ENCODE measurements around the gene TFAM.
"Not testable (repeated sequence)": the region's sequence is repeated elsewhere in the genome, so short reads cannot be mapped to it uniquely, and the experiment has no call there.

Gene TFAM

GRCh38 chr10:58415757-58416156 lies 30.5 kb downstream of the TFAM start:
- H3K4me1 ChIP-seq = no peaks in the 10 kb centered on the region
- TF ChIP-seq CTCF (IDR thresholded peaks at IDR 0.05) = no peak
- H3K4me3 ChIP-seq (ENCODE audit: low read depth, low read length) = no peak overlapping the region
- H3K4me2 ChIP-seq (ENCODE audit: low read length) = no peak overlapping the region
- H3K9ac ChIP-seq = no peak overlapping the region
- H3K79me2 ChIP-seq = no peaks in the 10 kb centered on the region
- no peaks in the 10 kb centered on the region for H3K36me3 ChIP-seq (ENCODE audit: control insufficient read depth, insufficient read depth, low read length)
- H3K9me3 ChIP-seq (ENCODE audit: control insufficient read depth, low read length) = no peaks in the 10 kb centered on the region
- no peaks in the 10 kb centered on the region for H3K27me3 ChIP-seq (ENCODE audit: control insufficient read depth, insufficient read depth, low read length)
- H3K27ac ChIP-seq = no peak overlapping the region
- no peak overlapping the region for H2AFZ ChIP-seq

GRCh38 chr10:58417902-58418301 lies 32.7 kb downstream of the TFAM start:
- H3K4me3 ChIP-seq (ENCODE audit: low read depth, low read length); H3K9me3 ChIP-seq (ENCODE audit: control insufficient read depth, low read length); H3K27ac ChIP-seq; H3K4me2 ChIP-seq (ENCODE audit: low read length); H3K27me3 ChIP-seq (ENCODE audit: control insufficient read depth, insufficient read depth, low read length); H3K4me1 ChIP-seq; H3K9ac ChIP-seq; H2AFZ ChIP-seq; H3K36me3 ChIP-seq (ENCODE audit: control insufficient read depth, insufficient read depth, low read length); H3K79me2 ChIP-seq: not testable (repeated sequence)

GRCh38 chr10:58424176-58424575 lies 39.0 kb downstream of the TFAM start:
- no peak for TF ChIP-seq CTCF (IDR thresholded peaks at IDR 0.05)
- Histone ChIP-seq H3K9me3 (ENCODE audit: control insufficient read depth, low read length) (no peaks in the 10 kb centered on the region), H3K4me1 (no peaks in the 10 kb centered on the region), H3K4me3 (ENCODE audit: low read depth, low read length) (no peak overlapping the region), H3K36me3 (ENCODE audit: control insufficient read depth, insufficient read depth, low read length) (no peaks in the 10 kb centered on the region), H3K4me2 (ENCODE audit: low read length) (no peak overlapping the region), H3K79me2 (no peaks in the 10 kb centered on the region), H3K9ac (no peak overlapping the region), H2AFZ (no peak overlapping the region), H3K27me3 (ENCODE audit: control insufficient read depth, insufficient read depth, low read length) (no peaks in the 10 kb centered on the region), H3K27ac (no peak overlapping the region)

- not testable (repeated sequence) for H3K4me3 ChIP-seq (ENCODE audit: low read depth, low read length); H3K9me3 ChIP-seq (ENCODE audit: control insufficient read depth, low read length); H3K4me2 ChIP-seq (ENCODE audit: low read length); H3K9ac ChIP-seq; H3K4me1 ChIP-seq; H3K79me2 ChIP-seq; H3K36me3 ChIP-seq (ENCODE audit: control insufficient read depth, insufficient read depth, low read length); H3K27ac ChIP-seq; H3K27me3 ChIP-seq (ENCODE audit: control insufficient read depth, insufficient read depth, low read length); H2AFZ ChIP-seq
Observed at GRCh38 chr10:58428436-58428835, 43.2 kb downstream of the TFAM start.

- H3K4me1 ChIP-seq = no peaks in the 10 kb centered on the region
- no peaks in the 10 kb centered on the region for H3K27me3 ChIP-seq (ENCODE audit: control insufficient read depth, insufficient read depth, low read length)
- no peaks in the 10 kb centered on the region for H3K79me2 ChIP-seq
- H3K4me3 ChIP-seq (ENCODE audit: low read depth, low read length) = no peak overlapping the region
- H3K9ac ChIP-seq = no peak overlapping the region
- no peaks in the 10 kb centered on the region for H3K9me3 ChIP-seq (ENCODE audit: control insufficient read depth, low read length)
- no peak overlapping the region for H3K4me2 ChIP-seq (ENCODE audit: low read length)
- no peaks in the 10 kb centered on the region for H3K36me3 ChIP-seq (ENCODE audit: control insufficient read depth, insufficient read depth, low read length)
- no peak overlapping the region for H2AFZ ChIP-seq
- H3K27ac ChIP-seq = no peak overlapping the region
- no peak for TF ChIP-seq CTCF (IDR thresholded peaks at IDR 0.05)
Observed at GRCh38 chr10:58431903-58432302, 46.7 kb downstream of the TFAM start.

- no peak overlapping the region for H3K9ac ChIP-seq
- H3K36me3 ChIP-seq (ENCODE audit: control insufficient read depth, insufficient read depth, low read length) = no peaks in the 10 kb centered on the region
- no peak for TF ChIP-seq CTCF (IDR thresholded peaks at IDR 0.05)
- no peaks in the 10 kb centered on the region for H3K9me3 ChIP-seq (ENCODE audit: control insufficient read depth, low read length)
- no peak overlapping the region for H3K4me2 ChIP-seq (ENCODE audit: low read length)
- no peak overlapping the region for H3K27ac ChIP-seq
- H3K79me2 ChIP-seq = no peaks in the 10 kb centered on the region
- H3K27me3 ChIP-seq (ENCODE audit: control insufficient read depth, insufficient read depth, low read length) = no peaks in the 10 kb centered on the region
- no peak overlapping the region for H3K4me3 ChIP-seq (ENCODE audit: low read depth, low read length)
- no peaks in the 10 kb centered on the region for H3K4me1 ChIP-seq
- no peak overlapping the region for H2AFZ ChIP-seq
Observed at GRCh38 chr10:58433066-58433465, 47.9 kb downstream of the TFAM start.

All from parathyroid adenoma (tissue), 2 donors.